Neural crest cell (in vitro differentiated cells): ENCODE data around the gene CRYZL1. TPM values are rescaled to one million over a fixed set of nuclear protein-coding genes. Genes with fewer than 3 reads are reported as not detected.
A peak's percentile ranks its signal among the peaks of the same experiment; 100 is the strongest.

ENCODE experiments used
- DNase-seq: peaks from one replicate; pipeline ENCODE4 v3.0.0; 2021; ENCODE audit warnings: low read depth, mixed read lengths, low spot score
- H3K27ac Mint-ChIP-seq: one replicate; pipeline ENCODE4 v1.8.0; 2021; ENCODE audit warnings: mild to moderate bottlenecking, mixed read lengths; ENCODE audit not compliant: unreplicated experiment
- H3K27me3 Mint-ChIP-seq: 2 replicates; pipeline ENCODE4 v1.8.0; 2021; ENCODE audit warnings: low read depth, mild to moderate bottlenecking, mixed read lengths
- H3K36me3 Mint-ChIP-seq: 2 replicates; pipeline ENCODE4 v1.8.0; 2021; ENCODE audit warnings: low read depth, mild to moderate bottlenecking, mixed read lengths
- H3K4me1 Mint-ChIP-seq: 2 replicates; pipeline ENCODE4 v1.8.0; 2021; ENCODE audit warnings: mixed read lengths
- H3K4me3 Mint-ChIP-seq: one replicate; pipeline ENCODE4 v1.8.0; 2021; ENCODE audit warnings: mild to moderate bottlenecking, mixed read lengths
- H3K9me3 Mint-ChIP-seq: 2 replicates; pipeline ENCODE4 v1.8.0; 2021; ENCODE audit warnings: mixed read lengths
- long read RNA-seq: library from polyadenylated mRNA; unstranded; transcript quantifications from one replicate; pipeline ENCODE4 v2.0.0, GENCODE V29; 2020
- total RNA-seq: library from RNA; stranded (reverse); gene quantifications from 2 replicates; pipeline ENCODE4 v1.2.1, GENCODE V29; 2021
- TF ChIP-seq, protein P1 (sequence below): fragments of 200-600 bp; sonication (generic); conservative IDR thresholded peaks from 2 replicates; pipeline ENCODE4 v1.5.0; 2021; ENCODE audit warnings: antibody characterized with exemption, mild to moderate bottlenecking

The CRYZL1 gene
- total RNA-seq: 51.9 and 55.8 TPM in 2 replicates
- long read RNA-seq, transcript CRYZL1-204 (13 exons, 1,617 nt): major isoform, 98 of 193 reads
- long read RNA-seq, transcript CRYZL1-209 (12 exons, 2,558 nt): minor isoform, 9 of 193 reads
- long read RNA-seq, transcript CRYZL1-203 (13 exons, 1,482 nt): minor isoform, 9 of 193 reads
- long read RNA-seq, partial matches to known transcripts: 35 of 193 reads
- long read RNA-seq, other reads (novel, unspliced or antisense): 41 of 193 reads

GRCh38 chr21:33641352-33642026, at the start of gene CRYZL1:
Gene CRYZL1, minus strand, starts transcription at chr21:33641741. Its CDS starts 10,190 bp downstream, at chr21:33631551.
- Mint-ChIP-seq H3K36me3 (peaks cover 9% of the 10 kb centered on the region), H3K4me1 (peaks cover 28% of the 10 kb centered on the region), H3K9me3 (peaks cover 3% of the 10 kb centered on the region), H3K27ac (peak within 1 kb of the TSS; percentile 98), H3K4me3 (peak within 1 kb of the TSS; percentile 92), H3K27me3 (no peaks in the 10 kb centered on the region)
- DNase-seq: peak; percentile 99
- TF ChIP-seq, protein P1, sequence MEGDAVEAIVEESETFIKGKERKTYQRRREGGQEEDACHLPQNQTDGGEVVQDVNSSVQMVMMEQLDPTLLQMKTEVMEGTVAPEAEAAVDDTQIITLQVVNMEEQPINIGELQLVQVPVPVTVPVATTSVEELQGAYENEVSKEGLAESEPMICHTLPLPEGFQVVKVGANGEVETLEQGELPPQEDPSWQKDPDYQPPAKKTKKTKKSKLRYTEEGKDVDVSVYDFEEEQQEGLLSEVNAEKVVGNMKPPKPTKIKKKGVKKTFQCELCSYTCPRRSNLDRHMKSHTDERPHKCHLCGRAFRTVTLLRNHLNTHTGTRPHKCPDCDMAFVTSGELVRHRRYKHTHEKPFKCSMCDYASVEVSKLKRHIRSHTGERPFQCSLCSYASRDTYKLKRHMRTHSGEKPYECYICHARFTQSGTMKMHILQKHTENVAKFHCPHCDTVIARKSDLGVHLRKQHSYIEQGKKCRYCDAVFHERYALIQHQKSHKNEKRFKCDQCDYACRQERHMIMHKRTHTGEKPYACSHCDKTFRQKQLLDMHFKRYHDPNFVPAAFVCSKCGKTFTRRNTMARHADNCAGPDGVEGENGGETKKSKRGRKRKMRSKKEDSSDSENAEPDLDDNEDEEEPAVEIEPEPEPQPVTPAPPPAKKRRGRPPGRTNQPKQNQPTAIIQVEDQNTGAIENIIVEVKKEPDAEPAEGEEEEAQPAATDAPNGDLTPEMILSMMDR: no peak

- H3K4me1 Mint-ChIP-seq: peaks cover 50% of the 10 kb centered on the region
- H3K27me3 Mint-ChIP-seq: no peaks in the 10 kb centered on the region
- H3K4me3 Mint-ChIP-seq: no peak overlapping the region
- H3K36me3 Mint-ChIP-seq: no peaks in the 10 kb centered on the region
- TF ChIP-seq, protein P1: no peak
- H3K9me3 Mint-ChIP-seq: no peaks in the 10 kb centered on the region
- no peak for DNase-seq
- H3K27ac Mint-ChIP-seq: no peak overlapping the region
Measured at GRCh38 chr21:33690874-33691273, 49.3 kb upstream of the CRYZL1 start.

GRCh38 chr21:33688353-33688752, 46.8 kb upstream of the CRYZL1 start:
- H3K9me3 Mint-ChIP-seq: no peaks in the 10 kb centered on the region
- H3K36me3 Mint-ChIP-seq: no peaks in the 10 kb centered on the region
- no peak overlapping the region for H3K27ac Mint-ChIP-seq

DNA sequence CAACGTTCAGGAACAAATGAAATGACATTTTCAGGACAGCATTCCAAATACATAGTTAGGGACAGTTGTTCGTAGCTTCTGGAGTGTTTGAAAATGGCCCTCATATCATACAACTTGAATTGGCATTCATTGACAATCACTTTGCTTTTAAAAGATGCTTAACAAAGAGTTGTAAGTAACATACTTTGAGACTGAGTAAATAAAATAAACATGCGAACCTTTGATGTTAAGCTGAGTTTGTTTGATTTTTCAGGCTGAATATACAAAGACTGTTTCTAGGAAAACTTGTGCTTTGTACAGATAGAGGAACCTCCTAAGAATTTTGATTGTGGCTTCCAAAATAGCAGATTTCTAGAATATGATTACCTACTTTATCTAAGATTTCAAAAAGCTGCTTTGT, 46.1 kb upstream of the CRYZL1 start:
- H3K9me3 Mint-ChIP-seq: no peaks in the 10 kb centered on the region

More at GRCh38 chr21:33688353-33688752, 46.8 kb upstream of the CRYZL1 start:
- no peak for DNase-seq
- TF ChIP-seq, protein P1: no peak
- Mint-ChIP-seq H3K27me3 (no peaks in the 10 kb centered on the region), H3K4me1 (peaks cover 62% of the 10 kb centered on the region), H3K4me3 (peak overlapping the region; percentile 5)

GRCh38 chr21:33686386-33686785, 44.8 kb upstream of the CRYZL1 start:
- no peak for DNase-seq
- no peaks in the 10 kb centered on the region for H3K9me3 Mint-ChIP-seq
- no peak overlapping the region for H3K4me3 Mint-ChIP-seq
- no peaks in the 10 kb centered on the region for H3K27me3 Mint-ChIP-seq
- TF ChIP-seq, protein P1: no peak
- peaks cover 60% of the 10 kb centered on the region for H3K4me1 Mint-ChIP-seq
- no peak overlapping the region for H3K27ac Mint-ChIP-seq
- H3K36me3 Mint-ChIP-seq: no peaks in the 10 kb centered on the region

More for the DNA sequence above, 46.1 kb upstream of the CRYZL1 start:
- Mint-ChIP-seq H3K36me3 (no peaks in the 10 kb centered on the region), H3K4me1 (peaks cover 65% of the 10 kb centered on the region), H3K27ac (no peak overlapping the region), H3K4me3 (no peak overlapping the region), H3K27me3 (no peaks in the 10 kb centered on the region)
- no peak for DNase-seq
- TF ChIP-seq, protein P1: no peak
